OCI-LY7 (cell line): ENCODE data around the gene HOXB3. TPM values are rescaled to one million over a fixed set of nuclear protein-coding genes. Genes with fewer than 3 reads are reported as not detected.

Experiments
- BruUV-seq: library from RNA; stranded (reverse); fragments of 400-500 nt; replicated peaks from 2 replicates; lab custom pipeline; 2021; lab: Mats Ljungman, UMichigan
- CTCF ChIA-PET: fragments of 300-600 bp; sonication (Branson Sonifier 250); formaldehyde crosslinking; loops from one replicate; lab custom pipeline; 2022; ENCODE audit warnings: antibody characterized with exemption; ENCODE audit not compliant: unreplicated experiment; lab: Charles Lee
- POLR2A ChIA-PET: fragments of 300-600 bp; sonication (Branson Sonifier 250); formaldehyde crosslinking; loops from one replicate; lab custom pipeline; 2022; ENCODE audit warnings: antibody characterized with exemption; lab: Charles Lee
- DNase-seq: peaks from one replicate; pipeline ENCODE4 v3.0.0-alpha.2; 2015; ENCODE audit warnings: low spot score
- H2AFZ ChIP-seq: fragments of 200-600 bp; sonication (generic), shearing (Covaris generic); 2 replicates; pipeline ENCODE4 v1.6.1; 2014; ENCODE audit warnings: mild to moderate bottlenecking, antibody characterized with exemption, low read length, moderate library complexity
- H3K27ac ChIP-seq: fragments of 200-600 bp; sonication (generic); 2 replicates; pipeline ENCODE4 v1.5.1; 2014; ENCODE audit warnings: mixed run types, low read depth, mild to moderate bottlenecking, moderate library complexity, low read length, inconsistent platforms; ENCODE audit not compliant: poor library complexity, severe bottlenecking
- H3K36me3 ChIP-seq: fragments of 200-600 bp; sonication (generic); 2 replicates; pipeline ENCODE4 v1.6.1; 2014; ENCODE audit warnings: mild to moderate bottlenecking, antibody characterized with exemption, low read length, moderate library complexity, mixed read lengths; ENCODE audit not compliant: insufficient read depth
- H3K4me1 ChIP-seq: fragments of 200-600 bp; sonication (generic); 2 replicates; pipeline ENCODE4 v1.5.1; 2014; ENCODE audit warnings: mild to moderate bottlenecking, low read length; ENCODE audit not compliant: insufficient read depth, poor library complexity, severe bottlenecking
- H3K4me2 ChIP-seq: fragments of 200-600 bp; sonication (generic); 2 replicates; pipeline ENCODE4 v1.6.1; 2014; ENCODE audit warnings: mild to moderate bottlenecking, low read length
- H3K4me3 ChIP-seq: fragments of 200-600 bp; sonication (generic); 2 replicates; pipeline ENCODE4 v1.5.1; 2014; ENCODE audit warnings: mild to moderate bottlenecking, low read depth, low read length; ENCODE audit not compliant: poor library complexity, severe bottlenecking
- H3K79me2 ChIP-seq: fragments of 200-600 bp; sonication (generic); 2 replicates; pipeline ENCODE4 v1.6.1; 2016; ENCODE audit warnings: low read depth, mild to moderate bottlenecking, low read length, moderate library complexity, mixed read lengths; ENCODE audit not compliant: insufficient read depth
- H3K9me2 ChIP-seq: fragments of 200-600 bp; sonication (generic); 2 replicates; pipeline ENCODE4 v1.6.1; 2016; ENCODE audit warnings: mild to moderate bottlenecking, low read length, mixed read lengths; ENCODE audit not compliant: insufficient read depth
- H3K9me3 ChIP-seq: fragments of 200-600 bp; sonication (generic); 2 replicates; pipeline ENCODE4 v1.6.1; 2014; ENCODE audit warnings: mild to moderate bottlenecking, mixed run types, low read length, mixed read lengths
- H4K20me1 ChIP-seq: fragments of 200-600 bp; sonication (generic); 2 replicates; pipeline ENCODE4 v1.6.1; 2014; ENCODE audit warnings: mild to moderate bottlenecking, antibody characterized with exemption, low read length, moderate library complexity, mixed read lengths; ENCODE audit not compliant: insufficient read depth
- CTCF ChIP-seq: fragments of 200-600 bp; sonication (generic); conservative IDR thresholded peaks from 2 replicates; pipeline ENCODE4 v1.5.1; 2014; ENCODE audit warnings: mild to moderate bottlenecking, antibody characterized with exemption, low read length, moderate library complexity, mixed read lengths
- EZH2phosphoT487 ChIP-seq: fragments of 200-600 bp; sonication (generic); IDR thresholded peaks from 2 replicates; pipeline ENCODE4 v1.6.1; 2018; ENCODE audit warnings: low read depth, borderline replicate concordance, mild to moderate bottlenecking, mixed run types, antibody characterized with exemption, low read length, moderate library complexity, mixed read lengths
- intact Hi-C: fragments of 100-400 bp; cut with micrococcal nuclease; formaldehyde crosslinking; loops from one replicate; pipeline ENCODE4 v1.10.0; 2022; ENCODE audit not compliant: unreplicated experiment
- total RNA-seq, 2 experiments: library from RNA; depleted of rRNA in 1 of 2; stranded (reverse); fragments of >200 nt in 1 of 2; shearing (Covaris generic) in 1 of 2; gene quantifications; 2 replicates each; pipeline ENCODE4 v1.2.3, GENCODE V29; 2014 to 2022

The HOXB3 gene
- total RNA-seq, 2 experiments from 2014 or later: 7.7 to 13.0 TPM

DNA sequence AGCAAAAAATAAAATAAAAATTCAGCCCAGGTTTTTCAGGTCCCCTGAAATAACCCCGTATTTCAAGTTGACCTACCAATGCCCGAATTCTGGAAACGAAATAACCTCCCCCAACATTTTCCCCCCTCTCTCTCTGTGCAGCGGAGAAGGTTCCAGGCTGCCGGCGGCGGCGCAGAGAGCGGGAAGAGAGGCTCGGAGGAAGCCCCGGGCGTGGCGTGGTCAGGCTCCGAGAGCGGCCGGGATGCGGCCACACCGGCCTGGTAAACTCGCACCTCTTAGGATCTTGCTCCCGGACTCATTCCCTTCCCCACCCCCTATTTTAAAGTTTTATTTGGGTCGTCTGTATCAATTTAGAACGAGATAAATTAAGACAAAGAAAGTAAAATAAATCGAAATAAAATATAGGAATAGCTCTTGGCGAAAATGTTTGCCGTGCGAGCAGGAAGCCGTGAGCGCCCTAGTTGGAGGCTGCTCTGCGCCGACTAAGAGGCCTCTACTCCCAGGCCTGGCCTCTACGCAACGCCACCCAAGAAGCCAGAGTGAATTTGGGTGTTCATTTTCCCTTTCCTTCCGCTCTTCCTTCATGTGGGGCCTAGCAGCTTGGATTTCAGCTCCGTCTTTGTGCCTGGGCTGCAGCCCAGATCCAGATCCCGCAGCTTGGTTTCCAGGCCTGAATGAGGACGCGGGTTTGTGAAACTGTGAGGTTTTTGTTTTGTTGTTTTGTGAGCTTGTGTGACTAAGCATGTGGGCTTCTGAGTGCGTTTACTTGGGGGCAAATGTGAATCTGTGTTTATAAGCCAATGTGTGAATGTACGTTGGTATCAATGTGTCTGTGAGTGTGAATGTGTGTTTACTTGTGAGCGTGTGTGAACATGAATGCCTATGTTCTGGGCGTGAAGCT, 16.2 kb upstream of the HOXB3 start:
- no peaks in the 10 kb centered on the region for H3K79me2 ChIP-seq
- H4K20me1 ChIP-seq: no peaks in the 10 kb centered on the region
- H3K4me2 ChIP-seq: no peak overlapping the region
- no TSS peak for BruUV-seq
- H3K27ac ChIP-seq: no peak overlapping the region
- DNase-seq: no peak
- CTCF ChIA-PET: no interaction called here
- TF ChIP-seq CTCF: no peak
- TF ChIP-seq EZH2phosphoT487: no peak
- no peaks in the 10 kb centered on the region for H3K9me2 ChIP-seq
- H2AFZ ChIP-seq: no peak overlapping the region
- H3K9me3 ChIP-seq: no peaks in the 10 kb centered on the region
- intact Hi-C loops: no loop called here
- POLR2A ChIA-PET: interaction anchor here (0.6 kb wide), 1 partner anchor 319 kb away, joined by 3 read pairs; no protein-coding TSS in a partner anchor
- H3K36me3 ChIP-seq: no peaks in the 10 kb centered on the region
- H3K4me1 ChIP-seq: peaks cover 15% of the 10 kb centered on the region
- H3K4me3 ChIP-seq: no peak overlapping the region

DNA sequence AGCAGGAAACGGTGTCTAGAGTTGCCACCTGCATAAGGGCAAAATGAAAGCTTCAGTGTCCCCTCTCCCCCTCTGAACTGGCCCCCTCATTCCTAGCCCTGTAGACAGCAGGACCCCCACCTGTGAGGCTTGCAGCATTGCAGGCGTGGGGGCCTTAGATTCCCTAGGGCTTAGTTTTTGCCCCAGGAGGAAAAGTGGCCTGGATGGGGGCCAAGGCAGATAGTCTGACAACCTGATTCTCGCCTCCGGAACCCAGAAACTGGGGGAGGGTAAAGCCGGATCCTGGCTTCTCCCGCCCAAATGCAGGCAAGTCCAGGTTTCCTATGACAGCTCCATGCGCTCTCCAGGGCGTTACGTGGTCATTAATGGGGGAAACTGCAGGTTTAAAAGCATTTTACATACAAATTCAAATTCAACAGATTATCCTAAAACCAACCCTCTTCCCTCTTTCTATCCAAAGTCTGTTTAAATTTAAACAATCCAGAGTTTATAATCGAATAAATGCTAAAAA, 15.4 kb upstream of the HOXB3 start:
- Histone ChIP-seq H3K36me3 (no peaks in the 10 kb centered on the region), H2AFZ (no peak overlapping the region)

More for the DNA sequence above, 15.4 kb upstream of the HOXB3 start:
- no peaks in the 10 kb centered on the region for H4K20me1 ChIP-seq
- H3K4me3 ChIP-seq: no peak overlapping the region
- POLR2A ChIA-PET: no interaction called here
- no TSS peak for BruUV-seq
- no peaks in the 10 kb centered on the region for H3K9me3 ChIP-seq
- CTCF ChIA-PET: no interaction called here
- H3K27ac ChIP-seq: no peak overlapping the region
- H3K4me1 ChIP-seq: peaks cover 15% of the 10 kb centered on the region
- intact Hi-C loops: no loop called here
- TF ChIP-seq CTCF: no peak
- no peak for TF ChIP-seq EZH2phosphoT487
- H3K9me2 ChIP-seq: no peaks in the 10 kb centered on the region
- no peaks in the 10 kb centered on the region for H3K79me2 ChIP-seq
- H3K4me2 ChIP-seq: no peak overlapping the region
- no peak for DNase-seq
